NCI-H345 (cell line): Measurements from ENCODE around the gene GJB1.
"Not testable (repeated sequence)": the region's sequence is repeated elsewhere in the genome, so short reads cannot be mapped to it uniquely, and the experiment has no call there.

Experiments
- DNase-seq: peaks from one replicate; lab custom pipeline; 2025; lab: John Stamatoyannopoulos, UW

Gene GJB1

GRCh38 chrX:71256051-71256450, 33.0 kb downstream of the GJB1 start:
- DNase-seq = no peak

- DNase-seq = no peak
Measured at GRCh38 chrX:71256856-71257255, 33.8 kb downstream of the GJB1 start.

- not testable (repeated sequence) for DNase-seq
Measured at GRCh38 chrX:71268624-71269023, 45.6 kb downstream of the GJB1 start.

- no peak for DNase-seq
Measured at GRCh38 chrX:71269801-71270395, 46.9 kb downstream of the GJB1 start.

GRCh38 chrX:71272313-71272712, 49.3 kb downstream of the GJB1 start:
- DNase-seq = not testable (repeated sequence)
